Caco-2 (cell line): ENCODE results near the gene NXPH4. TPM values are rescaled to one million over a fixed set of nuclear protein-coding genes. Genes with fewer than 3 reads are reported as not detected.

Experiments
- BruUV-seq: library from RNA; stranded (reverse); fragments of 400-500 nt; replicated peaks from 2 replicates; lab custom pipeline; 2021; lab: Mats Ljungman, UMichigan
- CTCF ChIA-PET: fragments of 300-600 bp; sonication (Branson Sonifier 250); formaldehyde crosslinking; loops from one replicate; lab custom pipeline; 2022; ENCODE audit warnings: antibody characterized with exemption; lab: Charles Lee
- POLR2A ChIA-PET: fragments of 300-600 bp; sonication (Branson Sonifier 250); formaldehyde crosslinking; loops from one replicate; lab custom pipeline; 2022; ENCODE audit warnings: antibody characterized with exemption; lab: Charles Lee
- DNase-seq, 2 experiments: peaks; one replicate each; pipeline versions ENCODE4 v3.0.0 to v3.0.0-alpha.2; 2020 to 2022
- H3K27me3 ChIP-seq: replicated peaks from 2 replicates; pipeline ENCODE4 v1.6.0; 2011; ENCODE audit warnings: low read length; ENCODE audit not compliant: control insufficient read depth, insufficient read depth
- H3K36me3 ChIP-seq: 2 replicates; pipeline ENCODE4 v1.5.1; 2011; ENCODE audit warnings: low read length; ENCODE audit not compliant: control insufficient read depth, insufficient read depth
- H3K4me1 ChIP-seq: fragments of 250-450 bp; sonication (Bioruptor Pico); 2 replicates; pipeline ENCODE4 v1.5.1; 2020; ENCODE audit warnings: mild to moderate bottlenecking
- H3K4me3 ChIP-seq: 2 replicates; pipeline ENCODE4 v1.5.1; 2011; ENCODE audit warnings: low read depth, mild to moderate bottlenecking, control low read depth, low read length
- H3K9me3 ChIP-seq: fragments of 250-450 bp; sonication (Bioruptor Pico); 2 replicates; pipeline ENCODE4 v1.5.1; 2020; ENCODE audit warnings: mild to moderate bottlenecking, moderate library complexity
- H3K27ac Mint-ChIP-seq: one replicate; pipeline ENCODE4 v1.8.0; 2022; ENCODE audit warnings: mixed read lengths; ENCODE audit not compliant: unreplicated experiment
- H3K27me3 Mint-ChIP-seq: one replicate; pipeline ENCODE4 v1.8.0; 2022; ENCODE audit warnings: mixed read lengths; ENCODE audit not compliant: insufficient read depth, unreplicated experiment
- H3K36me3 Mint-ChIP-seq: one replicate; pipeline ENCODE4 v1.8.0; 2022; ENCODE audit warnings: mild to moderate bottlenecking, mixed read lengths; ENCODE audit not compliant: insufficient read depth, unreplicated experiment
- H3K4me1 Mint-ChIP-seq: one replicate; pipeline ENCODE4 v1.8.0; 2022; ENCODE audit warnings: low read depth, mixed read lengths; ENCODE audit not compliant: unreplicated experiment
- H3K4me3 Mint-ChIP-seq: one replicate; pipeline ENCODE4 v1.8.0; 2022; ENCODE audit warnings: mild to moderate bottlenecking, moderate library complexity, mixed read lengths; ENCODE audit not compliant: unreplicated experiment
- H3K9me3 Mint-ChIP-seq: one replicate; pipeline ENCODE4 v1.8.0; 2022; ENCODE audit warnings: mixed read lengths; ENCODE audit not compliant: unreplicated experiment
- intact Hi-C: fragments of 100-400 bp; cut with micrococcal nuclease; formaldehyde crosslinking; loops from one replicate; pipeline ENCODE4 v1.10.0; 2022; ENCODE audit not compliant: unreplicated experiment
- total RNA-seq: library from RNA; stranded (reverse); gene quantifications from 2 replicates; pipeline ENCODE4 v1.2.3, GENCODE V29; 2022
- TF ChIP-seq, protein P1 (sequence below), 2 experiments: fragments of 200-600 bp in 1 of 2; IDR thresholded peaks; 1 replicate in 1 of 2; 2 replicates in 1 of 2; pipeline versions ENCODE4 v1.5.1 to v1.8.0; 2011 to 2022; ENCODE audit warnings: antibody characterized with exemption in 1 of 2, control low read depth in 1 of 2, inconsistent platforms in 1 of 2, low read depth in 1 of 2, low read length in 1 of 2, mild to moderate bottlenecking in 1 of 2, moderate library complexity in 1 of 2; ENCODE audit not compliant: insufficient read depth in 1 of 2, severe bottlenecking in 1 of 2, unreplicated experiment in 1 of 2

Gene NXPH4
- total RNA-seq, 1 experiment from 2014 or later, result 10.0 TPM

DNA sequence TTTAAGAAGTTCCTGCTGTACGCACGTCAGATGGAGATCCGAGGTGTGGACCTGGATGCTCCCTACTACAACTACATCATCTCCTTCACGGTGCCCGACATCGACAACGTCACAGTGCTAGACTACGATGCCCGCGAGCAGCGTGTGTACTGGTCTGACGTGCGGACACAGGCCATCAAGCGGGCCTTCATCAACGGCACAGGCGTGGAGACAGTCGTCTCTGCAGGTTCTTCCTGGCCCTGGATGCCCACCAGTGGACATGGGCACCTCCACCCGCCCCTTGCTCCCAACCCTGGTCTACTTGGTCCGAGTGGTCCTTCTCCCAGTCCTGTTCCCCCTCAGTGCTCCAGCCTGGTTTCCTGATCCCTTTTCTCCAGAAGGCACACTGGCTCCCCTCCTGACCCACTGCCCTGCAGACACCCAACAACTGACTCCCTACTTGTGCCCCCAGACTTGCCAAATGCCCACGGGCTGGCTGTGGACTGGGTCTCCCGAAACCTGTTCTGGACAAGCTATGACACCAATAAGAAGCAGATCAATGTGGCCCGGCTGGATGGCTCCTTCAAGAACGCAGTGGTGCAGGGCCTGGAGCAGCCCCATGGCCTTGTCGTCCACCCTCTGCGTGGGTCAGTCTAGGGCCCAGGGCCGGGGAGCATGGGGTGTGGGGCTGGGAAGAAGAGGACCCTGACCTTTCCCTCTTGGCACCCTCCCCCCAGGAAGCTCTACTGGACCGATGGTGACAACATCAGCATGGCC is 37.1 kb upstream of the NXPH4 start:
- POLR2A ChIA-PET, result no interaction called here
- TF ChIP-seq, protein P1, sequence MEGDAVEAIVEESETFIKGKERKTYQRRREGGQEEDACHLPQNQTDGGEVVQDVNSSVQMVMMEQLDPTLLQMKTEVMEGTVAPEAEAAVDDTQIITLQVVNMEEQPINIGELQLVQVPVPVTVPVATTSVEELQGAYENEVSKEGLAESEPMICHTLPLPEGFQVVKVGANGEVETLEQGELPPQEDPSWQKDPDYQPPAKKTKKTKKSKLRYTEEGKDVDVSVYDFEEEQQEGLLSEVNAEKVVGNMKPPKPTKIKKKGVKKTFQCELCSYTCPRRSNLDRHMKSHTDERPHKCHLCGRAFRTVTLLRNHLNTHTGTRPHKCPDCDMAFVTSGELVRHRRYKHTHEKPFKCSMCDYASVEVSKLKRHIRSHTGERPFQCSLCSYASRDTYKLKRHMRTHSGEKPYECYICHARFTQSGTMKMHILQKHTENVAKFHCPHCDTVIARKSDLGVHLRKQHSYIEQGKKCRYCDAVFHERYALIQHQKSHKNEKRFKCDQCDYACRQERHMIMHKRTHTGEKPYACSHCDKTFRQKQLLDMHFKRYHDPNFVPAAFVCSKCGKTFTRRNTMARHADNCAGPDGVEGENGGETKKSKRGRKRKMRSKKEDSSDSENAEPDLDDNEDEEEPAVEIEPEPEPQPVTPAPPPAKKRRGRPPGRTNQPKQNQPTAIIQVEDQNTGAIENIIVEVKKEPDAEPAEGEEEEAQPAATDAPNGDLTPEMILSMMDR (IDR thresholded peaks at IDR 0.05; ENCODE audit: insufficient read depth in 1 of 2, low read depth in 1 of 2, low read length in 1 of 2, severe bottlenecking in 1 of 2, unreplicated experiment in 1 of 2), result no peak
- Mint-ChIP-seq H3K4me1 (peaks cover 17% of the 10 kb centered on the region), H3K9me3 (no peaks in the 10 kb centered on the region), H3K27ac (no peak overlapping the region), H3K36me3 (peaks cover 76% of the 10 kb centered on the region), H3K27me3 (no peaks in the 10 kb centered on the region), H3K4me3 (no peak overlapping the region)
- H3K9me3 ChIP-seq, result no peaks in the 10 kb centered on the region
- TSS peak; percentile 53 for BruUV-seq
- intact Hi-C loops, result no loop called here
- no peak overlapping the region for H3K4me3 ChIP-seq
- peaks cover 9% of the 10 kb centered on the region for H3K36me3 ChIP-seq
- no peaks in the 10 kb centered on the region for H3K4me1 ChIP-seq
- no peaks in the 10 kb centered on the region for H3K27me3 ChIP-seq
- CTCF ChIA-PET, result no interaction called here
- DNase-seq, result no peak

DNA sequence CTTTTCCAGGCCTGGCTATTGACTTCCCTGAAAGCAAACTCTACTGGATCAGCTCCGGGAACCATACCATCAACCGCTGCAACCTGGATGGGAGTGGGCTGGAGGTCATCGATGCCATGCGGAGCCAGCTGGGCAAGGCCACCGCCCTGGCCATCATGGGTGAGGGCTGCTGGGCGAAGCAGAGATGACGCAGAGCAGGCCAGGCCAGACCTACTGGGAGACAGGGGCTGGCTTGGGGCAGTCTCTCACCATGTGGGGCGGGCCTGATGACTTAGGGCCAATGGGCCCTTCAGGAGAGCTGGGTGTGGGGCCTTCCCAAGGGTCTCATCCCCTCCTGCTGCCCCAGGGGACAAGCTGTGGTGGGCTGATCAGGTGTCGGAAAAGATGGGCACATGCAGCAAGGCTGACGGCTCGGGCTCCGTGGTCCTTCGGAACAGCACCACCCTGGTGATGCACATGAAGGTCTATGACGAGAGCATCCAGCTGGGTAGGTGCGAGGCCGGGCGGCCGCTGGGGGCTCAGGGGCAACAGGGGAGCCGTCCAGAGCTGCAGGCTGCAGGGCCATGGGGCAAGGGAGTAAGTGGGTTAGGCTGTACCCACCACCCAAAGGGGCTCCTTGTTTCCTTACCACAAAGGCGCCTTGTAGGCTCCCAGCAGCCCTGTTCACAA is 36.1 kb upstream of the NXPH4 start:
- POLR2A ChIA-PET, result no interaction called here
- H3K27me3 ChIP-seq, result no peaks in the 10 kb centered on the region
- no peaks in the 10 kb centered on the region for H3K4me1 ChIP-seq
- intact Hi-C loops, result no loop called here
- BruUV-seq, result no TSS peak
- no peaks in the 10 kb centered on the region for H3K27me3 Mint-ChIP-seq
- CTCF ChIA-PET, result interaction anchor here (0.5 to 1.3 kb wide), 4 partner anchors 45 to 53 kb away, joined by 3 to 5 read pairs (median 4); partner anchors contain the start of gene LRP1
- no peaks in the 10 kb centered on the region for H3K9me3 ChIP-seq
- no peaks in the 10 kb centered on the region for H3K9me3 Mint-ChIP-seq
- H3K4me1 Mint-ChIP-seq, result peaks cover 17% of the 10 kb centered on the region
- no peak overlapping the region for H3K4me3 Mint-ChIP-seq
- H3K36me3 Mint-ChIP-seq, result peaks cover 83% of the 10 kb centered on the region
- TF ChIP-seq, protein P1 (IDR thresholded peaks at IDR 0.05; ENCODE audit: insufficient read depth in 1 of 2, low read depth in 1 of 2, low read length in 1 of 2, severe bottlenecking in 1 of 2, unreplicated experiment in 1 of 2), result no peak
- no peak overlapping the region for H3K27ac Mint-ChIP-seq
- DNase-seq, result no peak
- no peak overlapping the region for H3K4me3 ChIP-seq
- peaks cover 9% of the 10 kb centered on the region for H3K36me3 ChIP-seq

DNA sequence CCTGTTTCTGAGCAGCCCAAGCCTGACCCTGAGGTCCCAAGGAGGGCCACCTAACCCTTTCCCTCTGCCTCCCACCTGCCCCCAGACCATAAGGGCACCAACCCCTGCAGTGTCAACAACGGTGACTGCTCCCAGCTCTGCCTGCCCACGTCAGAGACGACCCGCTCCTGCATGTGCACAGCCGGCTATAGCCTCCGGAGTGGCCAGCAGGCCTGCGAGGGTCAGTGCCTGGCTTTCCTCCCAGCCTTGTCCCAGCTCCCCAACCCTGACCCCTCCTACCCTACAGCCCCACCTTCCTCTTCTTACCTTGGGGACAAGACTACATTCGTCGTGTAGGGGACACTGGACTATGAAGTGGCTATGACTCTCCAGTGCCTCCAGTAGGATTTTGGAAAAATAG is 35.5 kb upstream of the NXPH4 start:
- H3K9me3 Mint-ChIP-seq, result no peaks in the 10 kb centered on the region
- Histone ChIP-seq H3K4me1 (no peaks in the 10 kb centered on the region), H3K27me3 (no peaks in the 10 kb centered on the region), H3K36me3 (peaks cover 6% of the 10 kb centered on the region), H3K9me3 (no peaks in the 10 kb centered on the region), H3K4me3 (no peak overlapping the region)
- H3K27ac Mint-ChIP-seq, result peak overlapping the region; percentile 8
- CTCF ChIA-PET, result interaction anchor here (0.9 to 2.3 kb wide), 3 partner anchors 48 to 69 kb away, joined by 5 to 23 read pairs (median 5); partner anchors contain the start of genes LRP1 and STAT6
- H3K4me1 Mint-ChIP-seq, result peaks cover 17% of the 10 kb centered on the region
- TF ChIP-seq, protein P1 (IDR thresholded peaks at IDR 0.05; ENCODE audit: insufficient read depth in 1 of 2, low read depth in 1 of 2, low read length in 1 of 2, severe bottlenecking in 1 of 2, unreplicated experiment in 1 of 2), result no peak
- intact Hi-C loops, result no loop called here
- POLR2A ChIA-PET, result no interaction called here
- no peak overlapping the region for H3K4me3 Mint-ChIP-seq
- H3K36me3 Mint-ChIP-seq, result peaks cover 77% of the 10 kb centered on the region
- H3K27me3 Mint-ChIP-seq, result no peaks in the 10 kb centered on the region
- no TSS peak for BruUV-seq
- DNase-seq, result no peak
